ENCODE results near the gene IP6K2. TPM values are rescaled to one million over a fixed set of nuclear protein-coding genes. Genes with fewer than 3 reads are reported as not detected.
A peak's percentile ranks its signal among the peaks of the same experiment; 100 is the strongest.

Gene IP6K2
- total and polyA plus RNA-seq, 2 of the 8 experiments (the other 6 are each of a cell fraction or from before 2014, with no cell fraction given): 95.8 to 144 TPM

DNA sequence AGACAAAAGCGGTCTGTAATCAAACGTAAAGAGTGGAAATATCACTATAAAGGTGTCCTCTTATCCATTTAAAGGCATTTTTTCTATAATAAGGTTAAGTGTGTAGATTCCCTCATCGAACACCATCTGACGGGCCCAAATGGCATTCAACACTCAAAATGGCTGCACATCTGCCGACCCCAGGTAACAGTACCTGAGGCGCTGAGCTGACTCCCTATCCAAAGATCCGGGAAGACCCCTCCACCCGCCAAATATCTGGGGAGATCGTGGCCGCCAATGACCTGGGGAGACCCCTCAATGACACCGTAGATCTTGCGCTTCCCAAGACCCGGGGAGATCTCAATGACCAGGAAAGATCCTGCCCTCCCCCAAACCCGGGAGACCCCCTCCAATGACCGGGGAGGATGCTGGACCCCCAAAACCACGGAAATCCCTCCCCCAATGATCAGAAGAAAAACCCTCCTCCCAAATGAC lies 476 bp downstream of the IP6K2 start:
- H3K4me3 ChIP-seq (ENCODE audit: extremely low read depth in 1 of 4, insufficient read depth in 2 of 4, low read depth in 3 of 4, low read length in 4 of 4): peak overlapping the region; percentile 94 to 100 (median 97)
- 0 out of 2 replicates have a peak, but pooled peaks have one; percentile 55 for TF ChIP-seq CHD1 (IDR thresholded peaks at IDR 0.05; ENCODE audit: low read depth, low read length)
- no peak for TF ChIP-seq RFX5 (IDR thresholded peaks at IDR 0.05; ENCODE audit: borderline replicate concordance, low read depth, low read length)
- TF ChIP-seq HDAC2 (IDR thresholded peaks at IDR 0.05; ENCODE audit: borderline replicate concordance in 1 of 2, low read depth in 2 of 2, low read length in 2 of 2): 0 out of 4 replicates have a peak, but pooled peaks of 1 of the 2 experiments have one; percentile 60
- TF ChIP-seq, protein P1, sequence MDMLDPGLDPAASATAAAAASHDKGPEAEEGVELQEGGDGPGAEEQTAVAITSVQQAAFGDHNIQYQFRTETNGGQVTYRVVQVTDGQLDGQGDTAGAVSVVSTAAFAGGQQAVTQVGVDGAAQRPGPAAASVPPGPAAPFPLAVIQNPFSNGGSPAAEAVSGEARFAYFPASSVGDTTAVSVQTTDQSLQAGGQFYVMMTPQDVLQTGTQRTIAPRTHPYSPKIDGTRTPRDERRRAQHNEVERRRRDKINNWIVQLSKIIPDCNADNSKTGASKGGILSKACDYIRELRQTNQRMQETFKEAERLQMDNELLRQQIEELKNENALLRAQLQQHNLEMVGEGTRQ (IDR thresholded peaks at IDR 0.05; ENCODE audit: low read length): no peak
- TF ChIP-seq KDM4A (IDR thresholded peaks at IDR 0.05; ENCODE audit: low read depth, low read length, severe bottlenecking): peak; percentile 19
- no peak for TF ChIP-seq BCL11A (IDR thresholded peaks at IDR 0.05; ENCODE audit: low read depth in 2 of 2, low read length in 2 of 2)
- TF ChIP-seq E2F6 (IDR thresholded peaks at IDR 0.05): no peak
- no peak for TF ChIP-seq ASH2L (IDR thresholded peaks at IDR 0.05; ENCODE audit: low read length)
- no peak for TF ChIP-seq SRF (IDR thresholded peaks at IDR 0.05; ENCODE audit: low read depth, low read length)

More for the DNA sequence above, 476 bp downstream of the IP6K2 start:
- peak overlapping the region; percentile 96 for H4K5ac ChIP-seq (ENCODE audit: insufficient read length, low read depth, low read length)
- H3K9ac ChIP-seq (replicated peaks in 1 of 4; ENCODE audit: extremely low read depth in 1 of 4, low read depth in 3 of 4, low read length in 3 of 4): peak overlapping the region; percentile 85 to 99 (median 98)
- H3K4me1 ChIP-seq (replicated peaks in 1 of 4; ENCODE audit: control insufficient read depth in 3 of 4, insufficient read depth in 4 of 4, low read length in 3 of 4): peaks cover 0 to 11% (median 3%) of the 10 kb centered on the region in 4 experiments; a peak in 5 of 7 replicates
- peaks cover 0 to 32% (median 14%) of the 10 kb centered on the region in 4 experiments; a peak in 6 of 8 replicates for H3K36me3 ChIP-seq (ENCODE audit: control insufficient read depth in 2 of 4, insufficient read depth in 4 of 4, low read length in 3 of 4)
- no peak overlapping the region for H3K23ac ChIP-seq (ENCODE audit: insufficient read length)
- H2BK12ac ChIP-seq (ENCODE audit: low read depth, low read length): 0 out of 2 replicates have a peak overlapping the region, but pooled peaks have one; percentile 46
- H3K27me3 ChIP-seq (replicated peaks in 1 of 4; ENCODE audit: control insufficient read depth in 3 of 4, extremely low read depth in 1 of 4, insufficient read depth in 3 of 4, low read length in 3 of 4): no peaks in the 10 kb centered on the region
- POLR2A ChIA-PET (ENCODE audit: partially characterized antibody): interaction anchor here (0.6 to 13.3 kb wide), 26 partner anchors 10 to 377 kb away, joined by 3 to 187 read pairs (median 6); partner anchors contain the start of genes ARIH2, CELSR3, IMPDH2 and NCKIPSD
- H3K14ac ChIP-seq (ENCODE audit: insufficient read length): no peak overlapping the region
- peak overlapping the region; percentile 65; the same call in 1 of the 2 replicates for H2AK5ac ChIP-seq (ENCODE audit: low read depth, low read length)
- H4K20me1 ChIP-seq (replicated peaks in 1 of 2; ENCODE audit: control insufficient read depth in 1 of 2, insufficient read depth in 2 of 2, low read length in 2 of 2): peaks cover 9 to 11% of the 10 kb centered on the region in 2 experiments
- H3K56ac ChIP-seq (replicated peaks; ENCODE audit: insufficient read length, low read depth, low read length): peak overlapping the region; percentile 84
- peak overlapping the region; percentile 41 to 66 for H3K4me2 ChIP-seq (ENCODE audit: insufficient read depth in 1 of 2, low read depth in 2 of 2, low read length in 2 of 2)
- H4K91ac ChIP-seq (replicated peaks; ENCODE audit: insufficient read length, low read length): peak overlapping the region; percentile 83
- no peak overlapping the region for H2AFZ ChIP-seq (ENCODE audit: low read length)
- peak overlapping the region; percentile 43 for H2BK120ac ChIP-seq (replicated peaks; ENCODE audit: low read depth, low read length)
- H2BK15ac ChIP-seq (ENCODE audit: low read length): no peak overlapping the region
- FAIRE-seq (no peak), DNase-seq (ENCODE audit: low read depth in 1 of 2, low spot score in 2 of 2) (peak in 1 of 2 experiments; percentile 57)
- 0 out of 2 replicates have a peak, but pooled peaks cover 2% of the 10 kb centered on the region for H3K23me2 ChIP-seq (ENCODE audit: low read depth, low read length)
- H3K79me1 ChIP-seq (ENCODE audit: low read depth, low read length): peaks cover 2% of the 10 kb centered on the region; the same call in 1 of the 2 replicates
- no peaks in the 10 kb centered on the region for H3K9me3 ChIP-seq (ENCODE audit: insufficient read depth in 2 of 2, low read depth in 1 of 2, low read length in 1 of 2)
- H2BK20ac ChIP-seq (ENCODE audit: low read length): no peak overlapping the region
- peak overlapping the region; percentile 95 for H2BK5ac ChIP-seq (ENCODE audit: low read depth, low read length)
- H3K4ac ChIP-seq (replicated peaks; ENCODE audit: insufficient read length, low read depth, low read length): peak overlapping the region; percentile 79
- H3K79me2 ChIP-seq (ENCODE audit: control insufficient read depth in 1 of 2, insufficient read depth in 2 of 2, low read length in 2 of 2): peaks cover 44 to 53% of the 10 kb centered on the region in 2 experiments
- peak overlapping the region; percentile 99; the same call in 1 of the 2 replicates for H4K8ac ChIP-seq (ENCODE audit: extremely low read depth, insufficient read depth, low read length)
- peak overlapping the region; percentile 98 for H3K27ac ChIP-seq (ENCODE audit: low read depth, low read length)
- CTCF ChIA-PET (ENCODE audit: partially characterized antibody): interaction anchor here (0.9 to 3.3 kb wide), 3 partner anchors 22 to 31 kb away, joined by 3 to 14 read pairs (median 6); partner anchors contain the start of gene NCKIPSD
- WGBS, 2 experiments (ENCODE audit: extremely low coverage in 1 of 2, insufficient coverage in 1 of 2, insufficient read length in 1 of 2, insufficient replicate concordance in 2 of 2, low coverage in 1 of 2, low lambda C conversion rate in 2 of 2, missing lambda C conversion rate in 1 of 2): 2% methylated on average over 16 of the region's 16 CpGs; no CpG with 5 or more reads in 1 of the 2 experiments
- peak overlapping the region; percentile 96 for H3K18ac ChIP-seq (ENCODE audit: extremely low read depth, low read length)
